ENCODE measurements around the gene HCAR3. TPM values are rescaled to one million over a fixed set of nuclear protein-coding genes. Genes with fewer than 3 reads are reported as not detected.
A peak's percentile ranks its signal among the peaks of the same experiment; 100 is the strongest.
"Not testable (repeated sequence)": the region's sequence is repeated elsewhere in the genome, so short reads cannot be mapped to it uniquely, and the experiment has no call there.

The HCAR3 gene
- polyA plus RNA-seq, 2 of the 4 experiments (the other 2 are of a cell fraction): not detected

GRCh38 chr12:122686538-122686937 lies 30.1 kb downstream of the HCAR3 start:
- H3K4me3 ChIP-seq: no peak overlapping the region
- H3K4me1 ChIP-seq: peaks cover 7% of the 10 kb centered on the region; the same call in 1 of the 3 replicates
- no peaks in the 10 kb centered on the region for H3K9me3 ChIP-seq
- ChIA-PET POLR2A (no interaction called here), CTCF (no interaction called here)
- no peak overlapping the region for H3K4me2 ChIP-seq
- 72% methylated on average over 2 of the region's 3 CpGs for WGBS (ENCODE audit: missing lambda C conversion rate)
- no peak overlapping the region for H3K27ac ChIP-seq
- ATAC-seq: no peak
- TF ChIP-seq HEYL (CRISPR knock-in tag; IDR thresholded peaks at IDR 0.05) (no peak), HOXB5 (CRISPR knock-in tag; IDR thresholded peaks at IDR 0.05) (no peak), BHLHE40 (IDR thresholded peaks at IDR 0.05; ENCODE audit: low read depth, low read length) (no peak), CTCF (IDR thresholded peaks at IDR 0.05) (no peak), SMC3 (IDR thresholded peaks at IDR 0.05) (no peak)
- FAIRE-seq: no peak
- no peak for DNase-seq (ENCODE audit: low read depth in 1 of 2, low spot score in 1 of 2)

GRCh38 chr12:122684297-122684813 lies 32.3 kb downstream of the HCAR3 start:
- CTCF ChIA-PET: interaction anchor here (0.8 to 1.4 kb wide), 4 partner anchors 15 to 68 kb away, joined by 3 to 4 read pairs (median 3); no protein-coding TSS in a partner anchor
- ATAC-seq: no peak
- WGBS (ENCODE audit: missing lambda C conversion rate): 93% methylated on average over 5 of the region's 5 CpGs

GRCh38 chr12:122681814-122682213 lies 34.8 kb downstream of the HCAR3 start:
- no peak overlapping the region for H3K4me3 ChIP-seq
- no peak for TF ChIP-seq ZFP36 (IDR thresholded peaks at IDR 0.05; ENCODE audit: borderline replicate concordance, partially characterized antibody)
- no peak for TF ChIP-seq POLR2A (IDR thresholded peaks at IDR 0.05; ENCODE audit: low read length)
- peak; percentile 19 to 47; a peak in 2 of 4 replicates for TF ChIP-seq CEBPB (IDR thresholded peaks at IDR 0.05)
- TF ChIP-seq SMC3 (IDR thresholded peaks at IDR 0.05): no peak
- no peak for TF ChIP-seq KDM1A (IDR thresholded peaks at IDR 0.05; ENCODE audit: low read depth)
- CTCF ChIA-PET: interaction anchor here (1.2 to 5.3 kb wide), 2 partner anchors 44 to 70 kb away, joined by 3 to 20 read pairs; no protein-coding TSS in a partner anchor
- ATAC-seq (peak; percentile 20 to 33; a peak in 2 of 6 replicates), FAIRE-seq (no peak), DNase-seq (ENCODE audit: low read depth in 1 of 2, low spot score in 1 of 2) (no peak)
- peaks cover 28% of the 10 kb centered on the region for H3K4me1 ChIP-seq
- POLR2A ChIA-PET: no interaction called here
- no peak overlapping the region for H3K4me2 ChIP-seq
- 66% methylated on average over 4 of the region's 4 CpGs for WGBS (ENCODE audit: missing lambda C conversion rate)
- peak overlapping the region in 1 of 2 experiments; percentile 69; a peak in 3 of 6 replicates for H3K27ac ChIP-seq
- no peaks in the 10 kb centered on the region for H3K9me3 ChIP-seq

More at GRCh38 chr12:122684297-122684813, 32.3 kb downstream of the HCAR3 start:
- DNase-seq (ENCODE audit: low read depth in 1 of 2, low spot score in 1 of 2) (no peak), FAIRE-seq (no peak)
- H3K27ac ChIP-seq: 0 out of 6 replicates have a peak overlapping the region, but pooled peaks of 1 of the 2 experiments have one; percentile 8
- H3K4me3 ChIP-seq: no peak overlapping the region
- no peak for TF ChIP-seq HES2 (IDR thresholded peaks at IDR 0.05)
- no peak overlapping the region for H3K4me2 ChIP-seq
- POLR2A ChIA-PET: no interaction called here
- peaks cover 16% of the 10 kb centered on the region for H3K4me1 ChIP-seq
- H3K9me3 ChIP-seq: no peaks in the 10 kb centered on the region

GRCh38 chr12:122680989-122681388 lies 35.6 kb downstream of the HCAR3 start:
- CTCF ChIA-PET: interaction anchor here (0.6 to 5.3 kb wide), 4 partner anchors 11 to 100 kb away, joined by 3 to 20 read pairs (median 4); no protein-coding TSS in a partner anchor
- H3K9me3 ChIP-seq; FAIRE-seq; ATAC-seq; H3K4me2 ChIP-seq; H3K4me3 ChIP-seq; DNase-seq (ENCODE audit: low read depth in 1 of 2, low spot score in 1 of 2); POLR2A ChIA-PET: not testable (repeated sequence)
- peak overlapping the region; percentile 4 to 69; a peak in 5 of 6 replicates for H3K27ac ChIP-seq
- 93% methylated on average over 6 of the region's 6 CpGs for WGBS (ENCODE audit: missing lambda C conversion rate)
- peaks cover 28% of the 10 kb centered on the region for H3K4me1 ChIP-seq

GRCh38 chr12:122676781-122677180 lies 39.8 kb downstream of the HCAR3 start:
- POLR2A ChIA-PET; DNase-seq (ENCODE audit: low read depth in 1 of 2, low spot score in 1 of 2); H3K4me2 ChIP-seq; H3K4me3 ChIP-seq; ATAC-seq; FAIRE-seq; H3K9me3 ChIP-seq: not testable (repeated sequence)
- Histone ChIP-seq H3K27ac (peak overlapping the region in 1 of 2 experiments; percentile 91; a peak in 2 of 6 replicates), H3K4me1 (peaks cover 28% of the 10 kb centered on the region)
- 99% methylated on average over 20 of the region's 32 CpGs for WGBS (ENCODE audit: missing lambda C conversion rate)
- CTCF ChIA-PET: interaction anchor here (0.6 to 5.3 kb wide), 6 partner anchors 17 to 1511 kb away, joined by 3 to 20 read pairs (median 3); partner anchors contain the start of gene DENR

- POLR2A ChIA-PET; H3K9me3 ChIP-seq; DNase-seq (ENCODE audit: low read depth in 1 of 2, low spot score in 1 of 2); ATAC-seq; FAIRE-seq; H3K4me3 ChIP-seq; H3K4me2 ChIP-seq: not testable (repeated sequence)
- CTCF ChIA-PET: interaction anchor here (1.4 to 4.0 kb wide), 2 partner anchors 39 to 76 kb away, joined by 5 to 12 read pairs; partner anchors contain the start of gene DENR
- WGBS (ENCODE audit: missing lambda C conversion rate): 85% methylated on average over 8 of the region's 8 CpGs
- Histone ChIP-seq H3K27ac (peak overlapping the region in 1 of 2 experiments; percentile 26; a peak in 1 of 6 replicates), H3K4me1 (peaks cover 23% of the 10 kb centered on the region)
These were observed 40.6 kb downstream of the HCAR3 start for GRCh38 chr12:122676015-122676414.
